ENCODE data around the gene NEK8. TPM values are rescaled to one million over a fixed set of nuclear protein-coding genes. Genes with fewer than 3 reads are reported as not detected.

Gene NEK8
- total and polyA plus RNA-seq, 2 of the 8 experiments (the other 6 are each of a cell fraction or from before 2014, with no cell fraction given), result 14.9 to 23.3 TPM

DNA sequence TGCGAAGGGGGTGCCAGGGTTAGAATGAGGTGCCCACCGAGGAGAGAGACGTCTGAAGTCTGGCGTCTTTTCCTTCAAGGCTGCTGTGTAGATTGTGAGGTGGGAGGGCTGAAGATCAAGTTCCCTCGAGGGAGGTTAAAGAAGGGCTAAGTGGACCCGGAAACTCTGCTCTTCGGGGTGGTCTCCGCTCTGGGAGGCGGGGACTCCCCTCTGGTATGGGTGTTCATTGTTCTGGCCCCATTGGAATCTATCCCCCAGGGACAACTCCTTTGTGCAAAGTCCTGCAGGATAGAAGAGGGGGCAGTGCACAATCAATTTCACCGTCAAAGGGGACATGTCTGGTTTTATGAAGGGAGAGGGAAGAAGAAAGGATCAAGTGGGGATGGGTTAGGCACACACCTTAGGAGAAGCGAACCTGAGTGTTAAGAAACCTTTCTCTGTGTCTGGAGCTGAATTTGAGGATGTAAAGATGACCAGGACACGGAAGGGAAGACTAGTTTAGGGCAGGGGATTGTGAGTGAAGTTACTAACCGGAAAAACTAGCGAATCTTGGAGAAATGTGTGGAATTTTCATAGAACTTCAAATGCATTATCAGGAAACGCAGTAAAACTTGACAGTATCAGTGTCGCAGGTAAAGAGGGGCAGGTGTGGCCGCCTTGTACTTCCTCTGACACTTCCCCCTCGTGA, 10.1 kb upstream of the NEK8 start (continued):
- TF ChIP-seq CBX5 (IDR thresholded peaks at IDR 0.05; ENCODE audit: low read depth, low read length) (no peak), HDAC6 (IDR thresholded peaks at IDR 0.05; ENCODE audit: low read depth, low read length) (no peak), RFX5 (IDR thresholded peaks at IDR 0.05; ENCODE audit: borderline replicate concordance, low read depth, low read length) (no peak)
